NCI-H460 (cell line): ENCODE measurements around the gene LYG2. TPM values are rescaled to one million over a fixed set of nuclear protein-coding genes. Genes with fewer than 3 reads are reported as not detected.
"Not testable (repeated sequence)": the region's sequence is repeated elsewhere in the genome, so short reads cannot be mapped to it uniquely, and the experiment has no call there.

Source experiments
- DNase-seq: peaks from one replicate; pipeline ENCODE4 v3.0.0-alpha.2; 2016; ENCODE audit warnings: low read depth; ENCODE audit errors: extremely low read depth
- polyA plus RNA-seq: library from polyadenylated mRNA; depleted of rRNA; stranded (reverse); fragments of >200 nt; gene quantifications from 2 replicates; pipeline ENCODE4 v1.2.3, GENCODE V29; 2014; cell fraction: nucleus; rRNA removed
- total RNA-seq: library from RNA; depleted of rRNA; stranded (reverse); fragments of >200 nt; shearing (Covaris generic); gene quantifications from 2 replicates; pipeline ENCODE4 v1.2.3, GENCODE V29; 2014; rRNA removed

The LYG2 gene, protein sequence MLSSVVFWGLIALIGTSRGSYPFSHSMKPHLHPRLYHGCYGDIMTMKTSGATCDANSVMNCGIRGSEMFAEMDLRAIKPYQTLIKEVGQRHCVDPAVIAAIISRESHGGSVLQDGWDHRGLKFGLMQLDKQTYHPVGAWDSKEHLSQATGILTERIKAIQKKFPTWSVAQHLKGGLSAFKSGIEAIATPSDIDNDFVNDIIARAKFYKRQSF
- total RNA-seq = not detected in 2 replicates
- not detected in 2 replicates for polyA plus RNA-seq

GRCh38 chr2:99255491-99256318 lies at the start of gene LYG2:
LYG2 (minus strand) TSS chr2:99255666; CDS start chr2:99254260, 1,406 bp downstream.
- DNase-seq = no peak

GRCh38 chr2:99301097-99301496 lies 45.6 kb upstream of the LYG2 start, which contains the start of gene LYG1:
LYG1 (minus strand) TSS chr2:99301197; CDS start chr2:99295670, 5,527 bp downstream.
- DNase-seq = not testable (repeated sequence)

DNA sequence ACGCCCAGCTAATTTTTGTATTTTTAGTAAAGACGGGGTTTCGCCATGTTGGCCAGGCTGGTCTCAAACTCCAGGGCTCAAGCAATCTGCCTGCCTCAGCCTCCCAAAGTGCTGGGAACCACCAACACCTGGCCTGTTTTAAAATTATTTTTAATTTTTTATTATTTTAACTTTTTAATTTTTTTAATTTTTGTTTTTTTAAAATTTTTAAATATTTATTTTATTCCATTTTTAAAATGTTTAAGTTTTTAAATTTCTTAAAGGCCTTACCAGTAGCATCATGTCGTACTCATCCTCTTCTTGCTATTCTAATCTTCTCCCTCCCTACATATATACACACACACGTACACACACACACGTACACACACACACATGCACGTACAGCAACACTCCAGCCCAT lies 44.1 kb upstream of the LYG2 start:
- no peak for DNase-seq

- DNase-seq = no peak
Observed at GRCh38 chr2:99297994-99298393, 42.5 kb upstream of the LYG2 start.

- no peak for DNase-seq
Observed at GRCh38 chr2:99285526-99285925, 30.1 kb upstream of the LYG2 start.

- DNase-seq = no peak
Observed at GRCh38 chr2:99279969-99280695, 24.7 kb upstream of the LYG2 start.

DNA sequence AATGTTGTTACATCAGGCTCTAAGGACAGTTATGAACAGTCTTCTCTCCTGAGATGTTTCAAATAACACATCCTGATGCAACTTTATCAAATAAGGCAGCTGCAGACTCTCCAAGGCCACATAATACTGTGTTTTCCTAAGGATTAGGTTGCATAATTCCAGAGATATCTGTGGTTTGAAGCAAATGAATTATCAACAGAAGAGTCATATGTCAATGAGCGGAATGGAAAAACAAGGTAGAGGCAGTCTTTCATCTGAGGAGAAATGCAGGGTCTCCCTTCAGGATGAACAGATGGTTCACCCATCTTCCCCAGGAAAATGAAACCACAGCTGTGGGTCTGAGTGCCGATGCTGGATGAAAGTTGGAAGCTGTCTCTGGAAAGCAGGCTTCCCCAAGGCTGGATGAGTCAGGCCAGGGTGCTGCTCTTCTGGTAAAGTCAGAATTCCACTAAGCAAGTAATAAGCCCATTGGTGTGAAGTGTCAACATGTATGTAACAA lies 23.4 kb upstream of the LYG2 start:
- DNase-seq = no peak

GRCh38 chr2:99278195-99278765 lies 22.8 kb upstream of the LYG2 start:
- not testable (repeated sequence) for DNase-seq

GRCh38 chr2:99275882-99276281 lies 20.4 kb upstream of the LYG2 start:
- no peak for DNase-seq

DNA sequence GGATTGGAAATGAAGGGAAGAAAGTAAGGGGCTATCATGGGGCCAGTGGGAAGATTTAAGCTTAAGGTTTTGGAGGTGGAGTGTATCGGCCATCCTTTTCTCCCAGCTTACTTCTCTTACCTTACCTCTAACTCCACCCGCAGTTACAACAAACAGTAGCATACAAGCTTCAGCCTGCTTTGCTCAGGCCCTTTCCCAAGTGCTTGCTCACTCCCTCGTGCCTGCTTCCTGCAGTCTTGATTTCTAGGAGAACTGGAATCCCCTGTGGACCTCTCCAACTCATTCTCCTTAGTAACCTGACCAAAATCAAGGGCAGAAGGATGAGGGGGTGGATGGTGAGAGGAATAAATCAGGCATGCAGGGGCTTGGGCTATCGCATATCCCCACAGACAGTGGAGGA lies 5.8 kb upstream of the LYG2 start:
- DNase-seq = no peak

- no peak for DNase-seq
Observed at GRCh38 chr2:99260184-99260583, 4.7 kb upstream of the LYG2 start.

GRCh38 chr2:99259465-99259864 lies 4.0 kb upstream of the LYG2 start:
- DNase-seq = no peak

- no peak for DNase-seq
Observed at GRCh38 chr2:99256677-99257076, 1.2 kb upstream of the LYG2 start.

- DNase-seq = no peak
Observed at GRCh38 chr2:99249951-99250350, 5.5 kb downstream of the LYG2 start.

GRCh38 chr2:99242151-99242550 lies 13.3 kb downstream of the LYG2 start:
- DNase-seq = no peak

GRCh38 chr2:99240431-99240830 lies 15.0 kb downstream of the LYG2 start:
- no peak for DNase-seq

DNA sequence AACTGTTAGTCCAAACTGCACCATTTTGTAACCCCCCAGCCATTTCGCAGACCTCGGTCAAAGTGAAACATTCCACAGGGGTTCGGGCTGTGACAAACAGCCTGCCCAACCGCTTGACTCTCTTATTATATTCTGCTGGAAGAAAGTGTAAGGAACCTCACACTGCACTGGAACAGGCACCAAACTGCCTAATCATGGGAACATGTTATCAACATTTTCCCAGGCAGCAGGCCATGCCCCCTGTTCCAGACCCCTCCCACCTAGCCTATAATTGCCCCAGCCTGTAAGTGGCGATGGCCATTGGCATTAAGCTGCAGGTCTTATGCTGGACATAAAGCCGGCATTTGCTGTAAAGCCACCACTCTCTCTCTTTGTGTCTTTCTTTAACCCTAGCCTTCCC lies 16.9 kb downstream of the LYG2 start:
- DNase-seq = no peak

DNA sequence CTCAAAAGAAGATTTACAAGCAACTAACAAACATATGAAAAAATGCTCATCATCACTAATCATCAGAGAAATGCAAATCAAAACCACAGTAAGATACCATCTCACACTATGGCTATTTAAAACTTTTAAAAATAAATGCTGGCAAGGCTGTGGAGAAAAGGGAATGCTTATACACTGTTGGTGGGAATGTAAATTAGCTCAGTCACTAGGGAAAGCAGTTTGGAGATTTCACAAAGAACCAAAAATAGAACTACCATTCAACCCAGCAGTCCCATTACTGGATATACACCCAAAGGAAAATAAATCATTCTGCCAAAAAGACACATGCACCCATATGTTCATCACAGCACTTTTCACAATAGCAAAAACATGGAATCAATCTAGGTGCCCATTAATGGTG lies 22.3 kb downstream of the LYG2 start:
- DNase-seq = not testable (repeated sequence)

- DNase-seq = no peak
Observed at GRCh38 chr2:99217929-99218501, 37.5 kb downstream of the LYG2 start.

DNA sequence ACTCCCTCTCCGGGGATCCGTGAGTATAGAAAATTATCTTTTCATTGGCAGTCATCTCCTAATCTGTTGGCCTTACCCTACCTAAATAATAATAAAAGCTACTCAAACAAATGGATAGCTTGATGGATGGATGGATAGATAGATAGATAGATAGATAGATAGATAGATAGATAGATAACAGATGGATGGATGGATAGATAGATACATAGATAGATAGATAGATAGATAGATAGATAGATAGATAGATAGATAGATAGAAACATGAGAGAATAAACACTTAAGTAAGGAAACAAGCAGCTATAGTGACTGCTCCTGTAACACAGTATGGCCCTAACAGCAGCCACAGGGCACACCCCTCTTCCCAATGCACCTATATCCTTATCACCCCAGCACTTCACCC lies 39.4 kb downstream of the LYG2 start:
- no peak for DNase-seq
